H1 (cell line): ENCODE results near the gene VPS41. TPM values are rescaled to one million over a fixed set of nuclear protein-coding genes. Genes with fewer than 3 reads are reported as not detected.

Experiments used
- CTCF ChIA-PET: fragments of 300-600 bp; sonication (Branson Sonifier 250); formaldehyde crosslinking; loops from one replicate; lab custom pipeline; 2021; ENCODE audit not compliant: partially characterized antibody; lab: Charles Lee
- POLR2A ChIA-PET: fragments of 300-600 bp; sonication (Branson Sonifier 250); formaldehyde crosslinking; loops from one replicate; lab custom pipeline; 2021; ENCODE audit warnings: inconsistent platforms; ENCODE audit not compliant: partially characterized antibody; lab: Charles Lee
- DNase-seq, 2 experiments: peaks; one replicate each; pipeline versions ENCODE4 v3.0.0 to v3.0.0-alpha.2; 2010 to 2022; ENCODE audit warnings: low spot score in 2 of 2, low read depth in 1 of 2, mixed read lengths in 1 of 2
- FAIRE-seq: peaks from 2 replicates; lab custom pipeline; 2011; peaks lifted over from hg19 to GRCh38; lab: Jason Lieb, UNC
- H2AFZ ChIP-seq: 2 replicates; pipeline ENCODE4 v1.8.1; 2012; ENCODE audit warnings: low read length, inconsistent platforms
- H2AK5ac ChIP-seq: 2 replicates; pipeline ENCODE4 v1.6.1; 2013; ENCODE audit warnings: low read depth, low read length
- H2BK120ac ChIP-seq: replicated peaks from 2 replicates; pipeline ENCODE3; 2013; ENCODE audit warnings: low read depth, low read length, inconsistent platforms
- H2BK12ac ChIP-seq: 2 replicates; pipeline ENCODE4 v1.6.1; 2013; ENCODE audit warnings: low read depth, low read length
- H2BK15ac ChIP-seq: 2 replicates; pipeline ENCODE4 v1.6.1; 2013; ENCODE audit warnings: low read length
- H2BK20ac ChIP-seq: 2 replicates; pipeline ENCODE4 v1.6.1; 2013; ENCODE audit warnings: low read length
- H2BK5ac ChIP-seq: 2 replicates; pipeline ENCODE4 v1.6.1; 2013; ENCODE audit warnings: low read depth, low read length
- H3K14ac ChIP-seq: 2 replicates; pipeline ENCODE4 v1.6.1; 2013; ENCODE audit warnings: inconsistent platforms; ENCODE audit not compliant: insufficient read length
- H3K18ac ChIP-seq: 2 replicates; pipeline ENCODE4 v1.6.1; 2013; ENCODE audit warnings: low read length; ENCODE audit errors: extremely low read depth
- H3K23ac ChIP-seq: 2 replicates; pipeline ENCODE4 v1.6.1; 2013; ENCODE audit warnings: inconsistent platforms; ENCODE audit not compliant: insufficient read length
- H3K23me2 ChIP-seq: 2 replicates; pipeline ENCODE4 v1.6.1; 2013; ENCODE audit warnings: low read depth, low read length
- H3K27ac ChIP-seq: 2 replicates; pipeline ENCODE4 v1.6.1; 2011; ENCODE audit warnings: low read depth, low read length, inconsistent platforms
- H3K27me3 ChIP-seq, 4 experiments: replicated peaks in 1 of 4; 1 replicate in 1 of 4; 2 replicates in 3 of 4; pipeline versions ENCODE4 v1.6.1 to v1.8.1; 2011 to 2013; ENCODE audit warnings: low read length in 3 of 4, mild to moderate bottlenecking in 3 of 4, inconsistent platforms in 2 of 4, mixed read lengths in 2 of 4, moderate library complexity in 1 of 4; ENCODE audit not compliant: control insufficient read depth in 3 of 4, insufficient read depth in 3 of 4; ENCODE audit errors: extremely low read depth in 1 of 4
- H3K36me3 ChIP-seq, 4 experiments: 2 replicates each; pipeline versions ENCODE4 v1.6.1 to v1.8.1; 2011 to 2013; ENCODE audit warnings: mild to moderate bottlenecking in 4 of 4, low read length in 3 of 4, moderate library complexity in 2 of 4, control low read depth in 1 of 4, inconsistent platforms in 1 of 4; ENCODE audit not compliant: insufficient read depth in 4 of 4, control insufficient read depth in 2 of 4
- H3K4ac ChIP-seq: replicated peaks from 2 replicates; pipeline ENCODE3; 2013; ENCODE audit warnings: low read length, low read depth, mixed read lengths, inconsistent platforms; ENCODE audit not compliant: insufficient read length
- H3K4me1 ChIP-seq, 4 experiments: replicated peaks in 1 of 4; 1 replicate in 1 of 4; 2 replicates in 3 of 4; pipeline versions ENCODE4 v1.6.1 to v1.8.1; 2011 to 2013; ENCODE audit warnings: low read length in 3 of 4, inconsistent platforms in 2 of 4, mixed read lengths in 1 of 4; ENCODE audit not compliant: insufficient read depth in 4 of 4, control insufficient read depth in 3 of 4
- H3K4me2 ChIP-seq, 2 experiments: 2 replicates each; pipeline versions ENCODE4 v1.6.1 to v1.8.1; 2011 to 2013; ENCODE audit warnings: low read depth in 2 of 2, low read length in 2 of 2, control low read depth in 1 of 2, inconsistent platforms in 1 of 2, mild to moderate bottlenecking in 1 of 2; ENCODE audit not compliant: insufficient read depth in 1 of 2
- H3K4me3 ChIP-seq, 4 experiments: fragments of 200-600, 300-600 bp in 1 of 4; sonication (generic), shearing (Covaris generic), sonication (Bioruptor Twin) in 1 of 4; 2 replicates each; pipeline versions ENCODE4 v1.5.1 to v1.8.1; 2011 to 2016; ENCODE audit warnings: low read length in 4 of 4, low read depth in 3 of 4, control low read depth in 2 of 4, inconsistent platforms in 2 of 4, mild to moderate bottlenecking in 2 of 4, mixed read lengths in 1 of 4, moderate library complexity in 1 of 4; ENCODE audit not compliant: insufficient read depth in 2 of 4; ENCODE audit errors: extremely low read depth in 1 of 4
- H3K56ac ChIP-seq: replicated peaks from 2 replicates; pipeline ENCODE3; 2013; ENCODE audit warnings: low read depth, mild to moderate bottlenecking, mixed read lengths, low read length, inconsistent platforms; ENCODE audit not compliant: insufficient read length
- H3K79me1 ChIP-seq: 2 replicates; pipeline ENCODE4 v1.6.1; 2013; ENCODE audit warnings: low read depth, low read length, control low read depth
- H3K79me2 ChIP-seq, 2 experiments: 2 replicates each; pipeline versions ENCODE4 v1.6.1 to v1.8.1; 2012 to 2013; ENCODE audit warnings: low read length in 2 of 2, mild to moderate bottlenecking in 2 of 2, inconsistent platforms in 1 of 2; ENCODE audit not compliant: insufficient read depth in 2 of 2, control insufficient read depth in 1 of 2
- H3K9ac ChIP-seq, 4 experiments: replicated peaks in 1 of 4; 1 replicate in 1 of 4; 2 replicates in 3 of 4; pipeline versions ENCODE4 v1.6.1 to v1.8.1; 2011 to 2013; ENCODE audit warnings: low read depth in 3 of 4, low read length in 3 of 4, control low read depth in 2 of 4, mild to moderate bottlenecking in 2 of 4, moderate library complexity in 2 of 4, inconsistent platforms in 1 of 4; ENCODE audit errors: extremely low read depth in 1 of 4
- H3K9me3 ChIP-seq, 2 experiments: 2 replicates each; pipeline versions ENCODE4 v1.6.1 to v1.8.1; 2012 to 2013; ENCODE audit warnings: mild to moderate bottlenecking in 2 of 2, moderate library complexity in 2 of 2, control low read depth in 1 of 2, inconsistent platforms in 1 of 2, low read depth in 1 of 2, low read length in 1 of 2, mixed read lengths in 1 of 2; ENCODE audit not compliant: insufficient read depth in 2 of 2
- H4K20me1 ChIP-seq, 2 experiments: replicated peaks in 1 of 2; 2 replicates each; pipeline versions ENCODE3 to v1.8.1; 2011 to 2013; ENCODE audit warnings: inconsistent platforms in 2 of 2, low read length in 2 of 2, mild to moderate bottlenecking in 1 of 2; ENCODE audit not compliant: insufficient read depth in 2 of 2, control insufficient read depth in 1 of 2
- H4K5ac ChIP-seq: 2 replicates; pipeline ENCODE4 v1.6.1; 2013; ENCODE audit warnings: low read length, low read depth, mixed read lengths, inconsistent platforms; ENCODE audit not compliant: insufficient read length
- H4K8ac ChIP-seq: 2 replicates; pipeline ENCODE4 v1.8.0; 2013; ENCODE audit warnings: mild to moderate bottlenecking, moderate library complexity, low read length, inconsistent platforms; ENCODE audit not compliant: insufficient read depth; ENCODE audit errors: extremely low read depth
- H4K91ac ChIP-seq: replicated peaks from 2 replicates; pipeline ENCODE3; 2013; ENCODE audit warnings: low read length, mixed read lengths, inconsistent platforms; ENCODE audit not compliant: insufficient read length
- ASH2L ChIP-seq: fragments of 200-600, 300-600 bp; sonication (generic); IDR thresholded peaks from one replicate; pipeline ENCODE4 v1.7.1; 2017; ENCODE audit warnings: low read length
- BACH1 ChIP-seq: IDR thresholded peaks from 2 replicates; pipeline ENCODE4 v1.6.1; 2012; ENCODE audit warnings: low read length, improper control_type of control experiment
- CBX5 ChIP-seq: fragments of 300-800, 300-1000 bp; sonication (generic); IDR thresholded peaks from 2 replicates; pipeline ENCODE4 v1.7.1; 2016; ENCODE audit warnings: antibody characterized with exemption, low read length, low read depth
- EGR1 ChIP-seq: IDR thresholded peaks from 2 replicates; pipeline ENCODE4 v1.6.1; 2011; ENCODE audit warnings: low read depth, low read length, borderline replicate concordance
- EZH2 ChIP-seq: fragments of 200-600 bp; sonication (generic); IDR thresholded peaks from 2 replicates; pipeline ENCODE4 v1.7.1; 2012; ENCODE audit warnings: low read depth, mild to moderate bottlenecking, moderate library complexity, low read length, inconsistent platforms; ENCODE audit not compliant: severe bottlenecking
- MAFK ChIP-seq: IDR thresholded peaks from 2 replicates; pipeline ENCODE4 v1.6.1; 2012; ENCODE audit warnings: low read depth, mild to moderate bottlenecking, improper control_type of control experiment, low read length
- PHF8 ChIP-seq: fragments of 200-600 bp; sonication (generic); conservative IDR thresholded peaks from 2 replicates; pipeline ENCODE4 v1.7.1; 2012; ENCODE audit warnings: low read depth, mild to moderate bottlenecking, inconsistent platforms, low read length, moderate library complexity
- POLR2A ChIP-seq, 2 experiments: IDR thresholded peaks; 1 replicate in 1 of 2; 2 replicates in 1 of 2; pipeline ENCODE4 v1.6.1; 2011; ENCODE audit warnings: low read depth in 2 of 2, low read length in 2 of 2, mild to moderate bottlenecking in 2 of 2; ENCODE audit errors: control extremely low read depth in 1 of 2
- RBBP5 ChIP-seq: IDR thresholded peaks from 2 replicates; pipeline ENCODE4 v1.7.1; 2012; ENCODE audit warnings: low read depth, mild to moderate bottlenecking, inconsistent platforms, low read length, moderate library complexity, borderline replicate concordance
- RNF2 ChIP-seq: fragments of 200-900, 300-1000 bp; sonication (generic); IDR thresholded peaks from 2 replicates; pipeline ENCODE4 v1.7.1; 2016; ENCODE audit warnings: borderline replicate concordance, low read depth, mild to moderate bottlenecking, antibody characterized with exemption, low read length; ENCODE audit not compliant: poor library complexity, severe bottlenecking; ENCODE audit errors: missing control alignments
- SIRT6 ChIP-seq: IDR thresholded peaks from one replicate; pipeline ENCODE4 v1.7.1; 2012; ENCODE audit warnings: low read length, inconsistent platforms
- TEAD4 ChIP-seq: IDR thresholded peaks from 2 replicates; pipeline ENCODE4 v1.6.1; 2012; ENCODE audit warnings: low read depth, low read length, inconsistent platforms, mixed read lengths
- WGBS, 2 experiments: shearing (Covaris generic) in 1 of 2; methylation state at CpG; one replicate each; pipeline versions ENCODE4 v1.1.6 to v1.1.7; 2013 to 2015; ENCODE audit warnings: low lambda C conversion rate in 2 of 2, mixed read lengths in 2 of 2, inconsistent platforms in 1 of 2, low coverage in 1 of 2, missing lambda C conversion rate in 1 of 2; ENCODE audit not compliant: insufficient replicate concordance in 2 of 2, insufficient coverage in 1 of 2, insufficient read length in 1 of 2; ENCODE audit errors: extremely low coverage in 1 of 2, missing lambda C conversion rate in 1 of 2; 5-methylcytosine and 5-hydroxymethylcytosine counted together
- polyA plus RNA-seq, 7 experiments: library from polyadenylated mRNA; depleted of rRNA in 3 of 7; stranded (reverse) in 5 of 7; unstranded in 2 of 7; fragments of >200 nt in 5 of 7; fragments of 200-250 nt in 2 of 7; gene quantifications; 1 replicate in 5 of 7; 2 replicates in 1 of 7; 4 replicates in 1 of 7; pipeline versions ENCODE4 v1.2.1 to v1.2.3, GENCODE V29; 2011 to 2013; ENCODE audit warnings: missing spikeins in 2 of 7, mixed read lengths in 2 of 7
- total RNA-seq: library from RNA; stranded (reverse); fragmentation: NEBNext Ultra II Directional; extraction: Animal tissue kit (Norgen Biotek cat#: 25700); gene quantifications from 2 replicates; pipeline ENCODE4 v1.2.1, GENCODE V29; 2021
- TF ChIP-seq, protein P1 (sequence below): IDR thresholded peaks from 2 replicates; pipeline ENCODE4 v1.6.1; 2011; ENCODE audit warnings: low read length, improper control_type of control experiment

The VPS41 gene
- total and polyA plus RNA-seq, 2 of the 8 experiments (the other 6 are each of a cell fraction or from before 2014, with no cell fraction given): 10.7 to 63.3 TPM

DNA sequence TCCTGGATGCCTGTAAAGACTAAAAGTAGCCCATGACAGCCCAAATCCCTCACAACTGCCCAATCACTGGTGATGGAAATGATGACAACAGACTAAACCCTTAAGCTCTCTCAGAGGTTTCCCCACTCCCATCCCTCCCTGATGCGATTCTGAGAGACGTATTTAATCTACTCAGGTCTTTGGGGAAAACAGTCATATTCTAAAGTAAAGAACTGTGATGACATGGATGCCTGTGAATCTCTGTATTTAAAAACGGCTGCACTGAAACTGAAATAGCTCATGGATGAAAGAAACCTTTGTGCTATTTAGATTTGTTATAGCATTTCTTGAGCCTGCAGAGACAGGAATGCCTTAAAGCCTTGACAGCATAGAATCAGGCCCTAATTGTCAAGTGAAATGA is 28.5 kb downstream of the VPS41 start:
- no peak overlapping the region for H3K14ac ChIP-seq
- H4K5ac ChIP-seq: no peak overlapping the region
- CTCF ChIA-PET: interaction anchor here (0.7 to 2.3 kb wide), 22 partner anchors 8 to 574 kb away, joined by 3 to 19 read pairs (median 4); partner anchors contain the start of gene VPS41
- no peak overlapping the region for H3K27ac ChIP-seq
- no peaks in the 10 kb centered on the region for H3K36me3 ChIP-seq
- H3K23me2 ChIP-seq: no peaks in the 10 kb centered on the region
- H3K4me2 ChIP-seq: no peak overlapping the region
- H2AK5ac ChIP-seq: no peak overlapping the region
- H3K9ac ChIP-seq: no peak overlapping the region
- WGBS, 2 experiments: 89% methylated on average over 3 of the region's 3 CpGs; no CpG with 5 or more reads in 1 of the 2 experiments
- no peak overlapping the region for H3K23ac ChIP-seq
- no peak overlapping the region for H3K4ac ChIP-seq
- H4K91ac ChIP-seq: no peak overlapping the region
- no peak overlapping the region for H2BK12ac ChIP-seq
- H2BK15ac ChIP-seq: no peak overlapping the region
- FAIRE-seq (no peak), DNase-seq (no peak)
- POLR2A ChIA-PET: interaction anchor here (1.2 kb wide), 1 partner anchor 17 kb away, joined by 3 read pairs; no protein-coding TSS in a partner anchor
- no peak overlapping the region for H3K4me3 ChIP-seq
- no peak overlapping the region for H2BK120ac ChIP-seq
- H4K8ac ChIP-seq: no peak overlapping the region
- H3K79me1 ChIP-seq: 0 out of 2 replicates have a peak, but pooled peaks cover 2% of the 10 kb centered on the region
- H3K56ac ChIP-seq: no peak overlapping the region
- no peak overlapping the region for H2AFZ ChIP-seq
- H3K9me3 ChIP-seq: no peaks in the 10 kb centered on the region
- no peak overlapping the region for H2BK5ac ChIP-seq
- H3K18ac ChIP-seq: no peak overlapping the region
- no peak overlapping the region for H2BK20ac ChIP-seq
- peaks cover 0 to 24% of the 10 kb centered on the region in 2 experiments; a peak in 2 of 4 replicates for H3K79me2 ChIP-seq
- peaks cover 0 to 2% (median under 1%) of the 10 kb centered on the region in 4 experiments; a peak in 1 of 7 replicates for H3K4me1 ChIP-seq
- peaks cover 0 to 2% of the 10 kb centered on the region in 2 experiments for H4K20me1 ChIP-seq
- no peaks in the 10 kb centered on the region for H3K27me3 ChIP-seq
- TF ChIP-seq MAFK (no peak), TEAD4 (no peak), BACH1 (no peak), RBBP5 (no peak), PHF8 (no peak), POLR2A (IDR thresholded peaks at IDR 0.05; ENCODE audit: control extremely low read depth in 1 of 2, low read depth in 2 of 2, low read length in 2 of 2) (no peak), SIRT6 (no peak), EGR1 (no peak), CBX5 (no peak), RNF2 (no peak), EZH2 (no peak), ASH2L (no peak)
- TF ChIP-seq, protein P1, sequence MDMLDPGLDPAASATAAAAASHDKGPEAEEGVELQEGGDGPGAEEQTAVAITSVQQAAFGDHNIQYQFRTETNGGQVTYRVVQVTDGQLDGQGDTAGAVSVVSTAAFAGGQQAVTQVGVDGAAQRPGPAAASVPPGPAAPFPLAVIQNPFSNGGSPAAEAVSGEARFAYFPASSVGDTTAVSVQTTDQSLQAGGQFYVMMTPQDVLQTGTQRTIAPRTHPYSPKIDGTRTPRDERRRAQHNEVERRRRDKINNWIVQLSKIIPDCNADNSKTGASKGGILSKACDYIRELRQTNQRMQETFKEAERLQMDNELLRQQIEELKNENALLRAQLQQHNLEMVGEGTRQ: no peak
